Mucosa of stomach (tissue), 1 donor: ENCODE data around the gene RAN.
"Not testable (repeated sequence)": the region's sequence is repeated elsewhere in the genome, so short reads cannot be mapped to it uniquely, and the experiment has no call there.

ENCODE experiments used
- H3K27me3 ChIP-seq: one replicate; pipeline ENCODE4 v1.7.0; 2013; ENCODE audit warnings: mild to moderate bottlenecking, low read length; ENCODE audit not compliant: control insufficient read depth, insufficient read depth
- H3K36me3 ChIP-seq: one replicate; pipeline ENCODE4 v1.7.0; 2013; ENCODE audit warnings: low read length; ENCODE audit not compliant: control insufficient read depth, insufficient read depth
- H3K4me1 ChIP-seq: one replicate; pipeline ENCODE4 v1.7.0; 2013; ENCODE audit warnings: mild to moderate bottlenecking, low read length; ENCODE audit not compliant: control insufficient read depth, insufficient read depth
- H3K4me3 ChIP-seq: one replicate; pipeline ENCODE4 v1.7.0; 2013; ENCODE audit warnings: low read length
- H3K9ac ChIP-seq: one replicate; pipeline ENCODE4 v1.7.0; 2013; ENCODE audit warnings: mild to moderate bottlenecking, low read length, moderate library complexity
- H3K9me3 ChIP-seq: one replicate; pipeline ENCODE4 v1.7.0; 2013; ENCODE audit warnings: mild to moderate bottlenecking, low read length, moderate library complexity; ENCODE audit not compliant: control insufficient read depth
- donor health status: Pancreatic carcinoma.

The RAN gene

DNA sequence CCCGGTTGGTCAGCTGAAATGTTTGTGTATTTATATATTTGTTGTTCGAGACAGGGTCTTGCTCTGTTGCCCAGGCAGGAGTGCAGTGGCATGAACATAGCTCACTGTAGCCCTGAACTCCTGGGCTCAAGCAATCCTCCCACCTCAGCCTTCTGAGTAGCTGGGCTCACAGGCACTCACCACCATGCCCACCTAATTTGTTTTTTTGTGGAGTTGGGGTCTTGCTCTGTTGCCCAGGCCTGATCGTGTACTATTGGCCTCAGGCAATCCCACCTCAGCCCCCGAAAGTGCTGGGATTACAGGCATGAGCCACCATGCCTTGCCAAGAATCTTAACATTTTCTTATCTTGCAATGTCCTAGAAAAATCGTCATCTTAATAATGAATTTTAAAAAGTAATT is 3.3 kb downstream of the RAN start:
- Histone ChIP-seq H3K9me3 (no peaks in the 10 kb centered on the region), H3K4me3 (no peak overlapping the region), H3K27me3 (peaks cover 7% of the 10 kb centered on the region), H3K9ac (no peak overlapping the region), H3K36me3 (no peaks in the 10 kb centered on the region), H3K4me1 (peaks cover 7% of the 10 kb centered on the region)

- H3K27me3 ChIP-seq, result peaks cover 11% of the 10 kb centered on the region
- not testable (repeated sequence) for H3K4me3 ChIP-seq, H3K9ac ChIP-seq, H3K4me1 ChIP-seq, H3K9me3 ChIP-seq, H3K36me3 ChIP-seq
Measured at GRCh38 chr12:130875708-130876107, 3.8 kb downstream of the RAN start.

- H3K4me3 ChIP-seq, result no peak overlapping the region
- no peaks in the 10 kb centered on the region for H3K36me3 ChIP-seq
- H3K9me3 ChIP-seq, result no peaks in the 10 kb centered on the region
- peaks cover 16% of the 10 kb centered on the region for H3K27me3 ChIP-seq
- H3K4me1 ChIP-seq, result peaks cover 7% of the 10 kb centered on the region
- H3K9ac ChIP-seq, result no peak overlapping the region
Measured at GRCh38 chr12:130876297-130876696, 4.4 kb downstream of the RAN start.

DNA sequence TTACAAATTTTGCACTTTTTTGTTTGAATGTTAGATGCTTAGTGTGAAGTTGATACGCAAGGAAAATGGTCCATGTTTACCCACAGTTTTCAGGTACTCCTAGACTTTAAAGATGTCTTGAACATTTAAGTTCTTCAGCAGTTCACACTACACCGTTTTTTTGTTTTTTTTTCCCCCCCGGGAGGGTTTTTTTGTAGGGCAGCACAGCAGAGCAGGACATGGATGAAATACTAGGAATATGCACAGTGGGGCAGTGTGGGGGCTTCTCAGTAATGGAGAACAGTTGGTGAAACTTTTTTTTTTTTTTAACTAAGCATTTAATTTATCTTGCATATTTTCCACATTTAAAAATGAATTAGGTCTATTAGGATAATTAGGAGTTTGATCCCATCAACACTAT is 4.9 kb downstream of the RAN start:
- Histone ChIP-seq H3K4me3 (no peak overlapping the region), H3K9ac (no peak overlapping the region), H3K27me3 (peaks cover 16% of the 10 kb centered on the region), H3K9me3 (no peaks in the 10 kb centered on the region), H3K4me1 (peaks cover 7% of the 10 kb centered on the region), H3K36me3 (no peaks in the 10 kb centered on the region)

GRCh38 chr12:130877333-130877732 is 5.5 kb downstream of the RAN start:
- peaks cover 7% of the 10 kb centered on the region for H3K4me1 ChIP-seq
- no peaks in the 10 kb centered on the region for H3K9me3 ChIP-seq
- H3K4me3 ChIP-seq, result no peak overlapping the region
- no peaks in the 10 kb centered on the region for H3K36me3 ChIP-seq
- peaks cover 16% of the 10 kb centered on the region for H3K27me3 ChIP-seq
- no peak overlapping the region for H3K9ac ChIP-seq

DNA sequence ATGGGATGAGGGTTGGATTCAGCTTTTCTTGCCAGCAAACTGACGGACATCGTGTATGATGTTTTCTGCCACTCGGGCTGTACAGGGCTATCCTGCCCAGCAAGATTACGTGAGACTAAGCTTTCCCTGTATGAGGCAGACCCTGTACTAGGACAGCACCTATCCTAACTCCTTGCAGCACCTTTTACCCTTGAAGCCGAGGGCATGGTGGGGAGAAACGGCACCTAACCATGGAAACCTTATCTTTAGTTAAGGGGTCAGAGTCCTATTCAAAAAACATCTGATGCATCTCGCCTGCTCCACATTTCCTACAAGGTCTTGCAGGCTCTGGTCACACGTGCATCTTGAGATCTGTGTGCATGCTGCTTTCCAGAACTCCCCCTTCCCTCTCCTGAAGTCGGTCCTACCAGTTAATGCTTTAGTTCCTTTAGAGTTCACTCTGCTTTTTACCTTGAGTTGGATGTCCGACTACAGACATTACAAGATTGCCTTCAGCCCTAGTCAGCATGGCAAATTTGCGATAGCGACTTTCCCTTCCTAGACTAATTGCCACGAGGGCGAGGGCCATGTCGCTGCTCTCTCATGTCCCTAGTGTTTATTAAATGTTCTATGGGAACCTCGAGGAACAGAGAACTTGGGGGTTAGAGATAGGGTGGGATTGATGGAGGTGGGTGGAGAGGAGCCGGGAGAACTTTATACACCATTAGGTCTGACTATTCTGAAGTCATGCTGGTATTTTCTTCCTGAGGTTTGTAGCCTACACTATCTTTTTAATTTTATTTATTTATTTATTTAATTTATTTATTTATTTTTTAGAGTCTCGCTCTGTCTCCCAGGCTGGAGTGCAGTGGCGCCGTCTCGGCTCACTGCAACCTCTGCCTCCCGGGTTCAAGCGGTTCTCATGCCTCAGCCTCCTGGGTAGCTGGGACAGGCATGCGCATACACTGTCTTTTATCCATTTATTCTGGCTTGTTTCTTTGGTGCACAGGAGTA is 6.6 kb downstream of the RAN start:
- Histone ChIP-seq H3K36me3 (no peaks in the 10 kb centered on the region), H3K4me3 (no peak overlapping the region), H3K4me1 (no peaks in the 10 kb centered on the region)

DNA sequence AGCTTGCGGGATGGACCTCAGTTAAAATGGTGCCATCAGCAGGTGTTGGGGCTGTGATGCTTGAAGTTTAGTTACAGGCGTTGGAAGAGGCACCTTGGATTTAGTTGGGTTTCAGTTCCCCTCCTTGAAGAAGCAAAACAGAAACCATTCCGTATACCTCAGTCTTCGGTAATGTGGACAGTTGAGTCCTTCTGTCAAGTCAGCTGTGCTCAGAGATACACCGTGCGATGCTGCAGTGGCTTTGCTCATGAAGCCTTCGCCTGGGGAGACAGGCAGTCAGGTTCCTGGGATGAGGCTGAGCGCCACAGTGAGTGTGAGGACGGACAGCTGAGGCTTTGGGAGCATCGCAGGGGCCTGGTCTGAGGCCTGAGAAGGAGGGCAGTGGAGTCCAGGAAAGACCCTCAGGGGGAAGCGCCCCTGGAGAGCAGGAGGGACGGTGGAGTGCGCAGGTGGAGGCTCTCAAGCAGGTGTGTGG is 7.4 kb downstream of the RAN start:
- no peaks in the 10 kb centered on the region for H3K4me1 ChIP-seq

More for the DNA sequence above, 6.6 kb downstream of the RAN start:
- Histone ChIP-seq H3K9ac (no peak overlapping the region), H3K9me3 (no peaks in the 10 kb centered on the region), H3K27me3 (peaks cover 16% of the 10 kb centered on the region)

DNA sequence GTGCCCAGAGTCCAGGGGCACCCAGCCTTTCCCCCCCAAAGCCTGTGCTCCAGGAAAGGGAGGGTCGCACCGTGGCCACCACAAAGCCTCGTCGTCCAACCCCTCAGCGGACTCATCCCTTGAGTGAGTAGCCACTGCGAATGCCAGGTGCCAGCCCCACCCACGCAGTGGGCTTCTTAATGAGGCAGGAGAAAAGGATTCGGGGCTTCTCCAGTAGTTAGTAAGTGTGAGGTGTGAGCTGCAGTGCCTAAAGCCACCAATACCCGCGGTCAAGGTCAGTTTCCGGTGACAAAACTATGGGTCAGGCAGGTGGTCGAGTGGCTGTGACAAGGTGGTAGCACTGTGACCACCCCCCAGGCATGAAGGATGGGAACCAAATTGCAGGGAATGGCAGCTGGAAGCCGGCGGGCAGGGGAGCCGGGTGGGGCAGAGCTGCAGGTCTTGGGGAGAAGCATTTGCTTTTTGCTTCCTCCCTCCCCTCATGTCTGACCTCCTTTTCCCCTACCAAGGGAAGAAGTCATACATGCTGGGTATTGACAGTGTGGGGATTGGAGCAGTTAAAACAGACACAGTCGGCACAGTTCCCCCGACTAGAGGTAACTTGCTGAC is 8.0 kb downstream of the RAN start:
- Histone ChIP-seq H3K27me3 (peaks cover 16% of the 10 kb centered on the region), H3K9ac (no peak overlapping the region), H3K9me3 (no peaks in the 10 kb centered on the region), H3K4me1 (no peaks in the 10 kb centered on the region), H3K36me3 (no peaks in the 10 kb centered on the region), H3K4me3 (no peak overlapping the region)

More for the DNA sequence above, 7.4 kb downstream of the RAN start:
- Histone ChIP-seq H3K27me3 (peaks cover 16% of the 10 kb centered on the region), H3K9me3 (no peaks in the 10 kb centered on the region), H3K4me3 (no peak overlapping the region), H3K9ac (no peak overlapping the region), H3K36me3 (no peaks in the 10 kb centered on the region)

- H3K4me1 ChIP-seq, result no peaks in the 10 kb centered on the region
- peaks cover 16% of the 10 kb centered on the region for H3K27me3 ChIP-seq
- H3K36me3 ChIP-seq, result no peaks in the 10 kb centered on the region
- H3K9ac ChIP-seq, result no peak overlapping the region
- no peak overlapping the region for H3K4me3 ChIP-seq
- no peaks in the 10 kb centered on the region for H3K9me3 ChIP-seq
Measured at GRCh38 chr12:130880411-130880885, 8.6 kb downstream of the RAN start.

GRCh38 chr12:130881046-130881445 is 9.2 kb downstream of the RAN start:
- Histone ChIP-seq H3K4me1 (no peaks in the 10 kb centered on the region), H3K27me3 (peaks cover 16% of the 10 kb centered on the region), H3K9ac (no peak overlapping the region), H3K4me3 (no peak overlapping the region), H3K36me3 (no peaks in the 10 kb centered on the region), H3K9me3 (no peaks in the 10 kb centered on the region)

GRCh38 chr12:130881548-130881947 is 9.7 kb downstream of the RAN start:
- Histone ChIP-seq H3K9me3 (no peaks in the 10 kb centered on the region), H3K4me3 (no peak overlapping the region), H3K4me1 (no peaks in the 10 kb centered on the region), H3K27me3 (peaks cover 16% of the 10 kb centered on the region), H3K9ac (no peak overlapping the region), H3K36me3 (no peaks in the 10 kb centered on the region)

DNA sequence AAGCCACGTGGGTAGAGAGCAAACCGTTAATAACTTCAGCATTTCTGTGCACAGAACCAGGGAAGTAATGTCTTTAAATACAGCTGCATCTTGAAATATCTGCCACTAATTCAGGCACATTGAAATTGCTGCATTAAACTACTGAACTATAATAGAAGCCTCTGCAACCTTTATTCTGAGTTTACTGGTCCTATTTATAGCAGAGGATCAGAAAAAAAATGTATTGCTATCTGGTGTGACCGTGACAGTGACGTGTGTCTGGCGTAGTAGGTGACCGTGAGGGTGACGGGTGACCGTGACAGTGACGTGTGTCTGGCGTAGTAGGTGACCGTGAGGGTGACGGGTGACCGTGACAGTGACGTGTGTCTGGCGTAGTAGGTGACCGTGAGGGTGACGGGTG is 15.3 kb downstream of the RAN start:
- H3K4me1 ChIP-seq, H3K27me3 ChIP-seq, H3K9ac ChIP-seq, H3K9me3 ChIP-seq, H3K36me3 ChIP-seq, H3K4me3 ChIP-seq: not testable (repeated sequence)
